Measurements from ENCODE around the gene LHFPL4. TPM values are rescaled to one million over a fixed set of nuclear protein-coding genes. Genes with fewer than 3 reads are reported as not detected.

LHFPL4 gene
- total RNA-seq, 2 donors from 2014 or later = 0.28 to 6.8 TPM

DNA sequence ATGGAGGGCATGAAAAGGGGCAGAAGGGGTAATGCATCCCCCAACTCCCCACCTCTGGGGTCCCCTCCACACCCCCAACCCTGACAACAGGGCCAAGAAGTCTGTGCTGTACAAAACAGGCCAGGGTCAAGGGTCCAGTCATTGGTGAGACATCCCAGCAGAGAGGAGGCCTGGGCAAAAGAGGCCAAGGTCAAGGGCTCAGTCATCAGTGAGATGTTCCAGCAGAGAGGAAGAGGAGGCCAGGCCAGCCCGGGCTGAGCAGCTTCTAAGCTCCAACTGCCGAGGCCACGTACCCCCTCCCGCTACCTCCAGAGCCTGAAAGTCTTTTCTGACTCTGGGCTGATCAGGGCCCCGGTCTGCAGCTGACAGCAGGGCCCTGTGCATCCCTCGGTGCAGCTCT, 52.4 kb downstream of the LHFPL4 start:
- H3K36me3 ChIP-seq = no peaks in the 10 kb centered on the region
- no peaks in the 10 kb centered on the region for H3K9me3 ChIP-seq
- no peaks in the 10 kb centered on the region for H3K27me3 ChIP-seq (replicated peaks; ENCODE audit: insufficient read depth)
- WGBS = 71% methylated on average over 6 of the region's 6 CpGs
- H3K4me3 ChIP-seq = no peak overlapping the region
- intact Hi-C loops (cut with DNase I) = loop anchor here (10.0 kb wide), 1 partner anchor 174 kb away; no protein-coding TSS in a partner anchor
- H3K27ac ChIP-seq = no peak overlapping the region
- no peaks in the 10 kb centered on the region for H3K4me1 ChIP-seq (replicated peaks)
- no peak for DNase-seq (ENCODE audit: low spot score)
- TF ChIP-seq, protein P1, sequence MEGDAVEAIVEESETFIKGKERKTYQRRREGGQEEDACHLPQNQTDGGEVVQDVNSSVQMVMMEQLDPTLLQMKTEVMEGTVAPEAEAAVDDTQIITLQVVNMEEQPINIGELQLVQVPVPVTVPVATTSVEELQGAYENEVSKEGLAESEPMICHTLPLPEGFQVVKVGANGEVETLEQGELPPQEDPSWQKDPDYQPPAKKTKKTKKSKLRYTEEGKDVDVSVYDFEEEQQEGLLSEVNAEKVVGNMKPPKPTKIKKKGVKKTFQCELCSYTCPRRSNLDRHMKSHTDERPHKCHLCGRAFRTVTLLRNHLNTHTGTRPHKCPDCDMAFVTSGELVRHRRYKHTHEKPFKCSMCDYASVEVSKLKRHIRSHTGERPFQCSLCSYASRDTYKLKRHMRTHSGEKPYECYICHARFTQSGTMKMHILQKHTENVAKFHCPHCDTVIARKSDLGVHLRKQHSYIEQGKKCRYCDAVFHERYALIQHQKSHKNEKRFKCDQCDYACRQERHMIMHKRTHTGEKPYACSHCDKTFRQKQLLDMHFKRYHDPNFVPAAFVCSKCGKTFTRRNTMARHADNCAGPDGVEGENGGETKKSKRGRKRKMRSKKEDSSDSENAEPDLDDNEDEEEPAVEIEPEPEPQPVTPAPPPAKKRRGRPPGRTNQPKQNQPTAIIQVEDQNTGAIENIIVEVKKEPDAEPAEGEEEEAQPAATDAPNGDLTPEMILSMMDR (IDR thresholded peaks at IDR 0.05) = no peak
- no peak for TF ChIP-seq POLR2AphosphoS5 (IDR thresholded peaks at IDR 0.05)
- no peak for TF ChIP-seq POLR2A (IDR thresholded peaks at IDR 0.05)

DNA sequence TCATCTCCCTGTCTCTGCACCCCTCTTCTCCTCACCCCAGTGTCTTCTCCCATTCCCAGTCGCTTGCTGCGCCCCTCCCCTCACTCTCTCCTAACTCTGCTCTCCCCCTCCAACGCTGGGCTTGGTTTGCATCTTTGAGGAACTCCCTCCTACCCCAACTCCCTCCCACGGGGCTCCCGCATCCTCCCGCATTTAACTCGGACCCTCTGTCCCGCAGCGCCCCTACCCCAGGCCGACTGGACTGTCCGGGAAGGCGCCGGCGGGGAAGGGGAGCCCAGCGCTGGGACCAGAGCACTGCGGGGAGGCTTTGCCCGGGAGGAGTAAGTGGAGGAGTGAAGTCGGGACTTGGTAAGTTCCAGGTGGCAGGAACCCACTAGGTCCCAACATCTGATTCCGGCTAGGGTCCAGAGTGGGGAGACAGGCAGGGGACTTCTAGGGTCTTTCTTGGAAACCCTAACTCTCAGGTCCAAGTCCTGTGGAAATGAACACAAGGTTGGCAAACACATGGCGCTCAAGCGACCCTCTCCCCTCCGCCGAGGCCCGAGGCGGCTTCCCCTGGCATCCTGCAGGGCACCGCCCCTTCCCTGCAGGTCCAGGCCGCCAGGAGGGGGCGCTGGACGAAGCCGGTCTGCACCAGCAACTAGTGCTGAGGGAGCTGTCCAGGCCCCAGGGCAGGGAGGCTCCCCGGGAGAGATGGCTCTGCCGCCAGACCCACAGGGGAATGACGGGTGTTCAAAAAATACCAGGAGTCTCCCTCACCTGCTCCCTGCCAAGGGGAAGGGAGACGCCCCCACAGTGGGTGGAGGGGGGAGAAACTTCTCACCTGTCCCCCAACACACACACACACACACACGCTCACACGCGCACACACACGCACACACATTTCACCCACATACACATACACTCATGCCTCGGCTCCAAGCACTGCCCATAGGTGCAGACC, 53.2 kb downstream of the LHFPL4 start:
- H3K4me3 ChIP-seq = no peak overlapping the region
- H3K9me3 ChIP-seq = no peaks in the 10 kb centered on the region
- TF ChIP-seq, protein P1 (IDR thresholded peaks at IDR 0.05) = peak in 3 of 4 experiments; percentile 25 to 45 (median 41)
- TF ChIP-seq POLR2A (IDR thresholded peaks at IDR 0.05) = no peak
- H3K36me3 ChIP-seq = no peaks in the 10 kb centered on the region
- WGBS = 12% methylated on average over 36 of the region's 39 CpGs
- no peaks in the 10 kb centered on the region for H3K4me1 ChIP-seq (replicated peaks)
- peak; percentile 28 for DNase-seq (ENCODE audit: low spot score)
- no peaks in the 10 kb centered on the region for H3K27me3 ChIP-seq (replicated peaks; ENCODE audit: insufficient read depth)
- H3K27ac ChIP-seq = no peak overlapping the region
- intact Hi-C loops (cut with DNase I) = loop anchor here (10.0 kb wide), 1 partner anchor 174 kb away; no protein-coding TSS in a partner anchor

DNA sequence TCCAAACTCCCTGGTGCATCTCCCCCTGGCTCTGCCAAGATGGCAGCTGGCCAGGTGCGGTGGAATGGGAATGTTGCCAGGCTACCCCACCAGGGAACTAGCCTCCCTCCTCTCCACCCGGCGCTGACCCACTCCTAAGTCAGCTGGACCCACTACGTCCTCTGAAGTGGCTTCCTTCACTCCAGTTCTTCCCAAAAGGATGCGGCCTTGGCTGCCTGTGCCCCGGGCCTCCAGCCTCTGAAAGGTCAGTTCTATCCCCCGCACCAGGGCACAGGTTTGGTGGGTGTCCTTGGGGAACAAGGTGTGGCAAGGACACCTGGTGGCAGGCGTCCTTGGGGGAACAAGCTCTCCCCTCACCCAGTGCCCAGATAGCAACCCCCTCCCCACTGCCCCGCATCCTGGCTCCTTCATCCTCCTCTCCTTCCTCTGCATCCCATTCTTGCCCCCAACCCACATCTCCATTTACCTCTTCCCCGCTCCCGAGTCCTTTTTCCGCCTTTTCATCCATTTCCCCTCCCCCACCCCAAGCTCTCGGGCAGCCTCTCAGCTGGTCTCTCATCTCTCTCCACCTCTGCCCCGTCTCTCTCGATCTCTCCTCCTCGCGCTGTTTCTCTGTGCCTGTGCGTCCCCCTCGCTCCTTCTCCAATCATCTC, 54.0 kb downstream of the LHFPL4 start:
- H3K36me3 ChIP-seq = no peaks in the 10 kb centered on the region
- no peaks in the 10 kb centered on the region for H3K4me1 ChIP-seq (replicated peaks)
- intact Hi-C loops (cut with DNase I) = loop anchor here (10.0 kb wide), 1 partner anchor 175 kb away; no protein-coding TSS in a partner anchor
- no peaks in the 10 kb centered on the region for H3K27me3 ChIP-seq (replicated peaks; ENCODE audit: insufficient read depth)
- H3K4me3 ChIP-seq = no peak overlapping the region
- no peak for DNase-seq (ENCODE audit: low spot score)
- no peak overlapping the region for H3K27ac ChIP-seq
- H3K9me3 ChIP-seq = no peaks in the 10 kb centered on the region
- TF ChIP-seq, protein P1 (IDR thresholded peaks at IDR 0.05) = no peak
- TF ChIP-seq POLR2A (IDR thresholded peaks at IDR 0.05) (no peak), POLR2AphosphoS5 (IDR thresholded peaks at IDR 0.05) (no peak)
- 16% methylated on average over 19 of the region's 19 CpGs for WGBS

DNA sequence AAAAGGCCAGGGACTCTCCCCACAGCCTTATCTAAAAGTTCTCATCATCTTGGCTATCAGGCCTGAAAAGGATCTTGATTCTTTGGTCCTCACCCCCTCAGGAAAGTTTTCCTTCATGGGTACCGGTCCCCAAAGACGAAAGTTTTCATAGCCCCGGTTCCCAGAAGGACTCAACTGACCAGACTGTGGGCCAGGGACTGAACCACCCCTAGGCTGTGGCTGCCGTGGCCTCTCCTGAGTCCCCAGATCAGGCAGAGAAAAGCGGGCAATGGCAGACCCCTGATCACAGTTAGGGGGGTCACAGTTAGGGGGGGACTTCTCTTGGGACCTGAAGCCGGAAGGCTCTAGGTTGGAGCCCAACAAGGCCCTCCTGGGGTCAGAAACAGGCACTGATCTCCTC, 54.8 kb downstream of the LHFPL4 start:
- Histone ChIP-seq H3K4me1 (replicated peaks) (no peaks in the 10 kb centered on the region), H3K27me3 (replicated peaks; ENCODE audit: insufficient read depth) (no peaks in the 10 kb centered on the region), H3K27ac (no peak overlapping the region), H3K9me3 (no peaks in the 10 kb centered on the region), H3K4me3 (no peak overlapping the region), H3K36me3 (no peaks in the 10 kb centered on the region)
- DNase-seq (ENCODE audit: low spot score) = no peak
- intact Hi-C loops (cut with DNase I) = no loop called here
- WGBS = 90% methylated on average over 6 of the region's 6 CpGs
- TF ChIP-seq POLR2AphosphoS5 (IDR thresholded peaks at IDR 0.05) (no peak), POLR2A (IDR thresholded peaks at IDR 0.05) (no peak)
- TF ChIP-seq, protein P1 (IDR thresholded peaks at IDR 0.05) = no peak

Data from prostate gland (tissue), 2 donors.